Mononuclear cell (primary cell): Measurements from ENCODE around the gene COPS6. TPM values are rescaled to one million over a fixed set of nuclear protein-coding genes. Genes with fewer than 3 reads are reported as not detected.
"Not testable (repeated sequence)": the region's sequence is repeated elsewhere in the genome, so short reads cannot be mapped to it uniquely, and the experiment has no call there.

Experiments
- H3K27me3 ChIP-seq: 2 replicates; pipeline ENCODE4 v1.6.0; 2011; ENCODE audit warnings: low read length, control low read depth; ENCODE audit not compliant: insufficient read depth
- H3K4me1 ChIP-seq: 2 replicates; pipeline ENCODE4 v1.5.1; 2011; ENCODE audit warnings: mild to moderate bottlenecking, low read length, control low read depth; ENCODE audit not compliant: insufficient read depth
- H3K4me3 ChIP-seq: 2 replicates; pipeline ENCODE4 v1.5.1; 2011; ENCODE audit warnings: mild to moderate bottlenecking, low read length, moderate library complexity
- H3K9me3 ChIP-seq: 2 replicates; pipeline ENCODE4 v1.5.1; 2011; ENCODE audit warnings: low read depth, mild to moderate bottlenecking, control low read depth, low read length
- total RNA-seq: library from RNA; depleted of rRNA; stranded (reverse); fragments of >200 nt; gene quantifications from one replicate; pipeline ENCODE4 v1.2.3, GENCODE V29; 2012

The COPS6 gene
- total RNA-seq, 1 donor, result 18.4 TPM

- H3K4me3 ChIP-seq, result no peak overlapping the region
- H3K4me1 ChIP-seq, result peaks cover 61% of the 10 kb centered on the region
- H3K27me3 ChIP-seq, result no peaks in the 10 kb centered on the region
- H3K9me3 ChIP-seq, result no peaks in the 10 kb centered on the region
These were observed 35.8 kb downstream of the COPS6 start for GRCh38 chr7:100124301-100125230.

- Histone ChIP-seq H3K9me3 (no peaks in the 10 kb centered on the region), H3K4me1 (peaks cover 58% of the 10 kb centered on the region), H3K27me3 (no peaks in the 10 kb centered on the region), H3K4me3 (peak overlapping the region; percentile 91)
These were observed 37.6 kb downstream of the COPS6 start for GRCh38 chr7:100126239-100126930.

GRCh38 chr7:100126931-100127865, 38.4 kb downstream of the COPS6 start, which contains the start of gene MBLAC1:
Gene MBLAC1, plus strand, starts transcription at chr7:100126967. Its CDS starts 429 bp downstream, at chr7:100127396.
- H3K4me1 ChIP-seq, result peaks cover 57% of the 10 kb centered on the region

GRCh38 chr7:100127866-100128636, 39.3 kb downstream of the COPS6 start:
- Histone ChIP-seq H3K9me3 (no peaks in the 10 kb centered on the region), H3K4me3 (peak overlapping the region; percentile 91), H3K4me1 (peaks cover 50% of the 10 kb centered on the region)

More at GRCh38 chr7:100126931-100127865, 38.4 kb downstream of the COPS6 start, which contains the start of gene MBLAC1:
- Histone ChIP-seq H3K27me3 (no peaks in the 10 kb centered on the region), H3K4me3 (peak within 1 kb of the TSS; percentile 91), H3K9me3 (no peaks in the 10 kb centered on the region)

GRCh38 chr7:100128637-100128963, 39.8 kb downstream of the COPS6 start:
- H3K27me3 ChIP-seq, result no peaks in the 10 kb centered on the region
- H3K4me1 ChIP-seq, result peaks cover 50% of the 10 kb centered on the region
- H3K4me3 ChIP-seq, result no peak overlapping the region
- no peaks in the 10 kb centered on the region for H3K9me3 ChIP-seq

More at GRCh38 chr7:100127866-100128636, 39.3 kb downstream of the COPS6 start:
- no peaks in the 10 kb centered on the region for H3K27me3 ChIP-seq

- H3K9me3 ChIP-seq, H3K4me3 ChIP-seq, H3K27me3 ChIP-seq: not testable (repeated sequence)
- H3K4me1 ChIP-seq, result peaks cover 38% of the 10 kb centered on the region
These were observed 41.4 kb downstream of the COPS6 start for GRCh38 chr7:100130220-100130607.

GRCh38 chr7:100130608-100131453, 42.1 kb downstream of the COPS6 start:
- no peak overlapping the region for H3K4me3 ChIP-seq
- H3K27me3 ChIP-seq, result no peaks in the 10 kb centered on the region
- H3K9me3 ChIP-seq, result no peaks in the 10 kb centered on the region
- H3K4me1 ChIP-seq, result peaks cover 32% of the 10 kb centered on the region

GRCh38 chr7:100132126-100132525, 43.4 kb downstream of the COPS6 start:
- Histone ChIP-seq H3K9me3 (no peaks in the 10 kb centered on the region), H3K27me3 (no peaks in the 10 kb centered on the region), H3K4me3 (no peak overlapping the region), H3K4me1 (peaks cover 24% of the 10 kb centered on the region)

GRCh38 chr7:100132697-100133151, 44.0 kb downstream of the COPS6 start:
- no peaks in the 10 kb centered on the region for H3K9me3 ChIP-seq
- no peak overlapping the region for H3K4me3 ChIP-seq
- no peaks in the 10 kb centered on the region for H3K27me3 ChIP-seq
- peaks cover 21% of the 10 kb centered on the region for H3K4me1 ChIP-seq

- Histone ChIP-seq H3K4me3 (no peak overlapping the region), H3K4me1 (peaks cover 28% of the 10 kb centered on the region), H3K27me3 (no peaks in the 10 kb centered on the region), H3K9me3 (no peaks in the 10 kb centered on the region)
These were observed 49.3 kb downstream of the COPS6 start for GRCh38 chr7:100137851-100138760.

- Histone ChIP-seq H3K27me3 (no peaks in the 10 kb centered on the region), H3K4me1 (peaks cover 28% of the 10 kb centered on the region), H3K9me3 (no peaks in the 10 kb centered on the region), H3K4me3 (no peak overlapping the region)
These were observed 52.8 kb downstream of the COPS6 start for GRCh38 chr7:100141555-100141949.
